Cerebellar nuclear complex (tissue), 1 donor: ENCODE data around the gene RINL.
"Not testable (repeated sequence)": the region's sequence is repeated elsewhere in the genome, so short reads cannot be mapped to it uniquely, and the experiment has no call there.

Experiments
- DNase-seq, 2 experiments: peaks; one replicate each; lab custom pipeline; 2025; lab: John Stamatoyannopoulos, UW

The RINL gene

DNA sequence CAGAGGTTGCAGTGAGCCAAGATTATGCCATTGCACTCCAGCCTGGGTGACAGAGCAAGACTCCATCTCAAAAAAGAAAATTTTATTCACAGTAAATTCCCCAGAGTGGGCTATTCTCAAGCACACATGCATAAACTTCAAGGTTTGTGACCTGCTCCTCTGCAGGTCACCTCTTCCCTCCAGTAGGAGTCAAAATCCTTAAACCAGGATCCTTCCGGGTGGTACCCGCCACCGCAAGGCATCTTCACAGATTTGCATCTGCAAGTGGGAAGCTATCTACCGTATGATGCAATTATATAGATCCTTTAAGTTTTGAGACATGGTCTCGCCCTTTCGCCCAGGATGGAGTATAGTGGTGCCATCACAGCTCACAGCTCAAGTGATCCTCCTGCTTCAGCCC, 43.5 kb downstream of the RINL start:
- DNase-seq = no peak

DNA sequence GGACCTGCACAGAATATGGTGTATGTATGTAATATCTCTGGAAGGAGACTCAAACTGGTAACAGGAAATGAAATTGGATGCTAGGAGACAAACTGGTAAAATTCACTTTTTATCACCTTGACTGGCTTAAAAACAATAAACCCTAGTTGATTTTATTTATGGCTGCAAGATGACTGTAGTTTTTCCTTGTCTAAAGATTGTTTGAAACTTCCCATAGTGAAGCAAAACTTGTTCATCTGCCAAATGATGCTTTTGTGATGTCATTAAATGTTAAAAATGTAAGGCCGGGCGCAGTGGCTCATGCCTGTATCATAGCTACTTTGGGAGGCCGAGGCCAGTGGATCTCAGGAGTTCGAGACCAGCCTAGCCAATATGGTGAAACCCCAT, 44.0 kb downstream of the RINL start:
- no peak for DNase-seq

DNA sequence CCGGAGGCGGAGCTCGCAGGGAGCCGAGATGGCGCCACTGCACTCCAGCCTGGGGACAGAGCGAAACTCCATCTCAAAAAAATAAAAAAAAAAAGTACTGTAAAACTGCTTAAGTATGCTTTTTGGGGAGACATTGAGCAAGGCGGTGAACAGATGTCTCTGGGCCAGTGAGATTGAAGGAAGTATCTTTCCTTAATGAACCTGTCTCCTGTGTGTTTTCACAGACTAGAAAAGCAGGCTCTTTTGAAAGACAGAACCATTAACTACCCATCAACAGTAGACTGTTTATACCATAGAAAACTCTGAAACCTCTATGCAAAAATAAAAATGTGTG, 45.0 kb downstream of the RINL start:
- no peak for DNase-seq

DNA sequence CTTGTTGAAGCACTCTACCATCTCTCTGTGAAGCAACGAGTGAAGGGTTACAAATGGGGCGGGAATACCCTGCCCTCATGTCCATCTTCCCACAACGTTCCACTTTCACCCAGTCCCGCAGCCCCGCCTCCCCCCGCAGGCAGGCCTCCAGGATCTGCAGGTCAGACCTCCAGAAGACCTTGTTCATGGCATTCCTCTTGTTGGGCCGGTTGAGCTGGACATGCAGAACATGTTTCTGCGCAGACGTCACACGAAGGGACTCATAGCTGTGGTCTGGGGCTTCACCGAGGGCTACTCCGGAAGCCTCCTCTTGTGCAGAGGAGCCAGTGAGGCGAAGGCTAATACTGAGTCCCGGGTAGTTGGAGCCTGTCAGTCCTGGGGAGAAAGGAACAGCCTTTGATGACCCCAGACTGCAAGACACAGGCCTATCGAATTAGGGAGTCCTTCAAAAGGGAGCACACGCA, 46.9 kb downstream of the RINL start:
- no peak for DNase-seq

DNA sequence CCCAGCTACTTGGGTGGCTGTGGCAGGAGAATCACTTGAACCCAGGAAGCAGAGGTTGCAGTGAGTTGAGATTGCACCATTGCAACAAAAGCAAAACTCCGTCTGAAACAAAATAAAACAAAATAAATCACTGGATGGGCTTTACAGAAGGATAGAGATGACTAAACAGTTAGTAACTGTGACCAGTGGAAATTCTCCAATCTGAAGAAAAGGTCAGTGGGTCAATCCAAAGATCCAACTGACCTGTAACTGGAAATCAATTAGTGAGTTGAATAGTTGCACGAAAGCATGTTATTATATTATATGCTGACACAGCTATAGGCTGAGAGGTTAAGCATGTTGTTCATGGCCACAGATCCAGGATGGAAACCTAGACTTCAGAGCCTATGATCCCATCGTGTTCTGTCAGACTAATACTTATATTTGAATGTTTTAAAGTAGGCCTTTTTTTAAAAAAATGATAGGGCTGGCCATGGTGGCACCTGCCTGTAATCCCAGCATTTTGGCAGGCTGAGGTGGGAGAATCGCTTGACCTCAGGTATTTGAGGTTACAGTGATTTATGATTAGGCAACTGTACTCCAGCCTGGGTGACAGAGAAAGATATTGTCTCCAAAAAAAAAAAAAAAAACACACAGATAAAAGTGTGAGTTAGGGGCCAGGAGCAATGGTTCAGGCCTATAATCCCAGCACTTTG, 47.9 kb downstream of the RINL start:
- DNase-seq = no peak

DNA sequence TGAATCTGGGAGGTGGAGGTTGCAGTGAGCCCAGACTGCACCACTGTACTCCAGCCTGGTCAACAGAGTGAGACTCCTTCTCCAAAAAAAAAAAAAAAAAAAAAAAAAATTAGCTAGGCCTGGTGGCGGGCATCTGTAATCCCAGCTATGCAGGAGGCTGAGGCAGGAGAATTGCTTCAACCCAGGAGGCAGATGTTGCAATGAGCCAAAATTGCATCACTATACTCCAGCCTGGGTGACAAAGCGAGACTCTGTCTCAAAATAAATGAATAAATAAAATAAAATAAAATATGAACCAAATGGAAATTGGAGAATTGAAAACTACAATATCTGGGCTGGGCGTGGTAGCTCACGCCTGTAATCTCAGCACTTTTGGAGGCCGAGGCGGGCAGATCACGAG, 48.9 kb downstream of the RINL start:
- not testable (repeated sequence) for DNase-seq

DNA sequence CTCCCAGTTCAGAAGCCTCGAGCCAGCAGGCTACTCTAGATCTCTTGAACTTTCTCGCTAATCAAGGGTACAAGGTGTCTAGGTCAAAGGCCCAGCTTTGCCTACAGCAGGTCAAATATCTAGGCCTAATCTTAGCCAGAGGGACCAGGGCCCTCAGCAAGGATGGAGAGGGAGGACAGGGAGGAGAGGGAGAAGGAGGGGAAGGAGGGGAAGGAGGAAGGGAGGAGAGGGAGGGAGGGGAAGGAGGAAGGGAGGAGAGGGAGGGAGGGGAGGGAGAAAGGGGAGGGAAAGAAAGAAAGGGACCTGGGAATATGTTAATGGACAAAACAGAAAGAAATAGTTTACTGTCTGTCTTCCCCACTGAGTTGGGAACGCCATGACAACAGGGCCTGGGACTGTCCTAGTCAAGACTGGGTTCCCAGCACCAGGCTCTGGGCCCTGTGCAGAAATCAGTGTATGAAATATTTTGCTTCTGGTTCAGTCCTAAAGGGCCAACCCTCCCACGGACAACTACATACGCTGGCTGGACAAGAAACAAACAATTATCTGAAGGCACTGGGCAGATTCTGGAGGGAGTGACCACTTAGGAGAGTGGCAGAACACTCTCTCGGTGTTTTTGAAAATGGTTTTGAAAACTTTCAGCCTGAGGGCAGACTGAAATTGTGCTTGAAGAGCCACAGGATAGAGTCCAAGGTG, 51.1 kb downstream of the RINL start:
- no peak for DNase-seq

DNA sequence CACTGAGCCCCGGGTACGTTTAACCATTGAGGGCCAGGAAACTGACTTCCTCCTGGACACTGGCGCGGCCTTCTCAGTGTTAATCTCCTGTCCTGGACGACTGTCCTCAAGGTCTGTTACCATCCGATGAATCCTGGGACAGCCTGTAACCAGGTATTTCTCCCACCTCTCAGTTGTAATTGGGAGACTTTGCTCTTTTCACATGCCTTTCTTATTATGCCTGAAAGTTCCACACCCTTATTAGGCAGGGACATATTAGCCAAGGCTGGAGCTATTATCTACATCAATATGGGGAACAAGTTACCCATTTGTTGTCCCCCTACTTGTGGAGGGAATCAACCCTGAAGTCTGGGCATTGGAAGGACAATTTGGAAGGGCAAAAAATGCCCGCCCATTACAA, 52.1 kb downstream of the RINL start:
- DNase-seq = not testable (repeated sequence)

DNA sequence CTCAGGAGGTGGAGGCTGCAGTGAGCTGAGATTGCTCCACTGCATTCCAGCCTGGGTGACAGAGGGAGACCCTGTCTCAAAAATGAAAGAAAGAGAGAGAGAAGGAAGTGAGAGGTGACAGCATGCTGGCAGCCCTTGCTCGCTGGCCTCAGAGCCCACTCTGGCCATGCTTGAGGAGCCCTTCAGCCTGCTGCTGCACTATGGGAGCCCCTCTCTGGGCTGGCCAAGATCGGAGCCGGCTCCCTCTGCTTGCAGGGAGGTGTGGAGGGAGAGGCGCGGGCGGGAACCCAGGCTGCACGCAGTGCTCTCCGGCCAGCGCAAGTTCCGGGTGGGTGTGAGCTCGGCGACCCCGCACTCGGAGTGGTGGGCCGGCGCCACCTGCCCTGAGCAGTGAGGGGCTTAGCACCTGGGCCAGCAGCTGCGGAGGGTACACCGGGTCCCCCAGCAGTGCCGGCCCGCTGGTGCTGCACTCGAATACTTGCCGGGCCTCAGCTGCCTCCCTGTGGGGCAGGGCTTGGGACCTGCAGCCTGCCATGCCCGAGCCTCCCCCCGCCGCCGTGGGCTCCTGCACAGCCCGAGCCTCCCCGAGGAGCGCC, 56.7 kb downstream of the RINL start:
- DNase-seq = not testable (repeated sequence)

DNA sequence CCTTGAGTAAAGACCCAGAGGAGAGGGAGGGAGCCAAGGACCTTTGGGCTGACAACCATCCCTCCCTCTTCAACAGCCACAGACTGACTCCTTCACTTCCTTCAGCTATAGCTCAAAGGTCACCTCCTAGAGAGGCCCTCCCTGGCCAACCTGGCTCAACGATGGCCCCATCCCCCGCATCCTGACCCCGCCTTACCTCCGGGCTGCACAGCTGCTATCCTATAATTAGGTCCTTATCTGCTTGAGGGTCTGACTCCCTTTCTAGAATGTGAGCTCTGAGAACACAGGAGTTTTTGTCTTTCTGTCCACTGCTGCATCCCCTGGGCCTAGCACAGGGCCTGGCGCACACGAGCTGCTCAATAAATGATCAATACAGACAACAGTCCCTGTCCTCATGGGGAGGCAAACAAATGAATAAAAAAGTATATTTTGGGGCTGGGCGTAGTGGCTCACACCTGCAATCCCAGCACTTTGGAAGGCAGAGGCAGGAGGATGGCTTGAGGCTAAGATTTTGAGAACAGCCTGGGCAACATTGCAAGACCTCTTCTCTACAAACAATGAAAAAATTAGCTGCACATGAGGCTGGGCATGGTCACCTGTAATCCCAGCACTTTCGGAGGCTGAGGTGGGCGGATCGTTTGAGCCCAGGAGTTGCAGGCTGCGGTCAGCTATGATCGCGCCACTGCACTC, 58.7 kb downstream of the RINL start:
- DNase-seq = no peak
